GM21786 (cell line): ENCODE results near the gene FSIP1.

Experiments used
- ATAC-seq: cut with Tn5 transposase; IDR thresholded peaks from one replicate; pipeline ENCODE4 v1.9.1; 2021; ENCODE audit not compliant: unreplicated experiment

FSIP1 gene

DNA sequence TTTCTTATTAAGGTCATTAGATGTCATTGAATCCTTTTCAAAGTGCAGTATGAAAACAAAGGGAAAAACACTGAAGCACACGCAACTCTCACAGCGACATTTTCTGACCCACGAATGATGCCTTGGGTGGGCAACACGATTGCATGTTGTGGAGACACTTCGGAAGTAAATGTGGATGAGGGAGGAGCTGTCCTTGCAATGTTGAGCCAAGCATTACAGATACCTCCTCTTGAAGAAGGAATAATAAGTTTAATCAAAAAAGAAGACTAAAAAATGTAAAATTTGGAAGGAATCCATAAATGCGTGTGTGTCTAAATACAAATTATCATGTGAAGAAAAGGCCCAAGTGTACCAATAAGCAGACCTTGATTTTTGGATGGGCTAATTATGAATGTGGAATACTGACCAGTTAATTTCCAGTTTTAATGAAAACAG is 184.9 kb downstream of the FSIP1 start:
- no peak for ATAC-seq

DNA sequence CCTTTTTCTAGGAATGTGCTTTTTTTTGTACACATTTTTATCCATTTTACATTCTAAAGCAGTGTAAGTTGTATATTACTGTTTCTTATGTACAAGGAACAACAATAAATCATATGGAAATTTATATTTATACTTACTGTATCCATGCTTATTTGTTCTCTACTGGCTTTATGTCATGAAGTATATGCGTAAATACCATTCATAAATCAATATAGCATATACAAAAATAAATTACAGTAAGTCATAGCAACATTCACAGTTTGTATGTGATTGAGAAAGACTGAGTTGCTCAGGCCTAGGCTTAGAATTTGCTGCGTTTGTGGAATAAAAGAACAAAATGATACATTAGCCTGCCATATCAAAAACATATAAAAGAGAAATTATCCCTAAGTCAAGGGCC is 185.3 kb downstream of the FSIP1 start:
- ATAC-seq: no peak

GRCh38 chr15:39596358-39597051 is 186.1 kb downstream of the FSIP1 start:
- no peak for ATAC-seq

- no peak for ATAC-seq
These were observed 187.1 kb downstream of the FSIP1 start for GRCh38 chr15:39595338-39596221.

- ATAC-seq: no peak
These were observed 187.9 kb downstream of the FSIP1 start for GRCh38 chr15:39594446-39595337.

GRCh38 chr15:39593656-39594445 is 188.8 kb downstream of the FSIP1 start:
- ATAC-seq: no peak

DNA sequence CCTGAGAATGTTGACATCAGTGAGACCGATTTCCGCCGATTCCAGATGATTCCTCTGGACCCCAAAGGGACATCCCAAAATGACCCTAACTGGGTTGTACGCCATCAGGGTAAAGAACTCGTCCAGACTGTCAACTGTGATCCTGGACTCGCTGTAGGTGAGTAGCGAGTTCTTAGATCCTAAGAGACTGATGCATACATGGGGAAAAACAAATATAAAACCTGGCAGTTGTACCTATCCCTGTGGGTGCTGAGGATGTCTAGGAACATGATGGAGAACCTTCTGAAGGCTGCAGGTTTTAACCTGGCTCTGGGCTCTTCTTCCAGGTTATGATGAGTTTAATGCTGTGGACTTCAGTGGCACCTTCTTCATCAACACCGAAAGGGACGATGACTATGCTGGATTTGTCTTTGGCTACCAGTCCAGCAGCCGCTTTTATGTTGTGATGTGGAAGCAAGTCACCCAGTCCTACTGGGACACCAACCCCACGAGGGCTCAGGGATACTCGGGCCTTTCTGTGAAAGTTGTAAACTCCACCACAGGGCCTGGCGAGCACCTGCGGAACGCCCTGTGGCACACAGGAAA is 189.5 kb downstream of the FSIP1 start:
- ATAC-seq: no peak

- ATAC-seq: no peak
These were observed 190.1 kb downstream of the FSIP1 start for GRCh38 chr15:39592500-39592899.

GRCh38 chr15:39591896-39592315 is 190.7 kb downstream of the FSIP1 start:
- no peak for ATAC-seq

DNA sequence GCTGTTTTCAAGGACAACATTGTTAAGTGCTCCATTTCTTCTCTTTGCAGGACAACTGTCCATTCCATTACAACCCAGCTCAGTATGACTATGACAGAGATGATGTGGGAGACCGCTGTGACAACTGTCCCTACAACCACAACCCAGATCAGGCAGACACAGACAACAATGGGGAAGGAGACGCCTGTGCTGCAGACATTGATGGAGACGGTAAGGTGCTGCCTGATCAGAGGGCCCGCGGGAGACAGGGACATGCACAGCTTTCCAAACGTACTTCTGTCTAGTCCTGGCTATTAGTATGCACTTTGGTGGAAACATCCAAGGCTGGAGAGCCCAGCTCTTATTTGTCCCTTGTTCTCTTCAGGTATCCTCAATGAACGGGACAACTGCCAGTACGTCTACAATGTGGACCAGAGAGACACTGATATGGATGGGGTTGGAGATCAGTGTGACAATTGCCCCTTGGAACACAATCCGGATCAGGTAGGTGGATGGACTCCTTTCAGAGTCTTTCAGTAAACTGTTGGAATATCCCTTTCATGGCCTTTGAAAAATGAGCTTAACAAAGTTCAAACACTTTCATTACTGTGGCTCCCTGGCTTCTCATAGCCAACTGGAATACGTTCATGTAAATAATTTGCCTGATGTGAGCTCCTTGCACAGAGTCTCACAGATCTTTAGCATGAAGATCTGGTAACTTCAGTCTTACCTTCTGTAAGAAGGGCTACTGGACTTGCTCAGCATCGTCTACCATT is 191.3 kb downstream of the FSIP1 start:
- ATAC-seq: no peak

DNA sequence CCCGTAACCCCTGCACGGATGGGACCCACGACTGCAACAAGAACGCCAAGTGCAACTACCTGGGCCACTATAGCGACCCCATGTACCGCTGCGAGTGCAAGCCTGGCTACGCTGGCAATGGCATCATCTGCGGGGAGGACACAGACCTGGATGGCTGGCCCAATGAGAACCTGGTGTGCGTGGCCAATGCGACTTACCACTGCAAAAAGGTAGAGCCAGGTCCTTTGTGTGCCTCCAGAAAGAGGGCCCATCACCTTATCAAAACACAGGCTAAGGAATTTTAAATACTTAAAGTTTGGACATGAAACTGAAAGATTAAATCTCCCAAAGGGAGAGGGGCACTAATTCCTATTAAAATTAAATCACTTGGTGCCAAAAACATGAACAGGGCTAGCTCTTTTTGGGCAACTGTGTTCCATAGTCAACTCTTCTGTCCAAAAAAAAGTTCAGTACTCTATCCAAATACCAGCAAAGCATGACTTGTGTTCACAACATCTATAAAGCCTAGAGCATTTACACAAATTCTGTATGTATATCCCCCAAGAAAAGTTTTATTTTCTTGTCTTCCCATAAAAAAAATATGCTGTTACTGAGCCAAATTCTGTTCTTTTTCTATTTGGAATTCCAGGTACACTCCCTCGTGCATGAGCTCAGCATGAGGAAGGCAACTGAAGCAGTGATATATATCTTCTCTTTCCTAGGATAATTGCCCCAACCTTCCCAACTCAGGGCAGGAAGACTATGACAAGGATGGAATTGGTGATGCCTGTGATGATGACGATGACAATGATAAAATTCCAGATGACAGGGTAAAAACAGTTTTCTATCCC is 192.6 kb downstream of the FSIP1 start:
- ATAC-seq: no peak

- no peak for ATAC-seq
These were observed 193.3 kb downstream of the FSIP1 start for GRCh38 chr15:39589193-39589814.

GRCh38 chr15:39588531-39589192 is 194.0 kb downstream of the FSIP1 start:
- no peak for ATAC-seq

- no peak for ATAC-seq
These were observed 194.7 kb downstream of the FSIP1 start for GRCh38 chr15:39587731-39588530.

DNA sequence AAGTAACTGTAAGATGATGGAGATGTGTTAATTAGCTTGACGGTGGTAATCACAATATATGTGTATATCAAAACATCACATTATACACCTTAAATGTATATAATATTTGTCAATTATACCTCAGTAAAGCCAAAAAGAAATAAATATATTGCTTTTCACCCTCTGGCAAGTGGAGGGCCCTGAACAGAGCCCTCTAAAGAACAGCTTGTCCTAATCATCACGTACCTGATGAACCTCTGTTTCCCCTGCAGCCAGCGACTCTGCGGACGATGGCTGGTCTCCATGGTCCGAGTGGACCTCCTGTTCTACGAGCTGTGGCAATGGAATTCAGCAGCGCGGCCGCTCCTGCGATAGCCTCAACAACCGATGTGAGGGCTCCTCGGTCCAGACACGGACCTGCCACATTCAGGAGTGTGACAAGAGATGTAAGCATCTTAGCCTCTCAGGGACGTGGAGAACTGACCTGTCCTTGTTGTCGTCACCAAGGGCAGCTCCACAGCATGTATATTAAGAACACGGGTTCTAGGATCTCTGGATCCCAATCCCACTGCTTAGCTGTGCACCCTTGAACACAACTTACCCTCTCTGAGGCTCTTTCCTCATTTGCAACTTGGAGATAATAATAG is 195.4 kb downstream of the FSIP1 start:
- ATAC-seq: no peak

DNA sequence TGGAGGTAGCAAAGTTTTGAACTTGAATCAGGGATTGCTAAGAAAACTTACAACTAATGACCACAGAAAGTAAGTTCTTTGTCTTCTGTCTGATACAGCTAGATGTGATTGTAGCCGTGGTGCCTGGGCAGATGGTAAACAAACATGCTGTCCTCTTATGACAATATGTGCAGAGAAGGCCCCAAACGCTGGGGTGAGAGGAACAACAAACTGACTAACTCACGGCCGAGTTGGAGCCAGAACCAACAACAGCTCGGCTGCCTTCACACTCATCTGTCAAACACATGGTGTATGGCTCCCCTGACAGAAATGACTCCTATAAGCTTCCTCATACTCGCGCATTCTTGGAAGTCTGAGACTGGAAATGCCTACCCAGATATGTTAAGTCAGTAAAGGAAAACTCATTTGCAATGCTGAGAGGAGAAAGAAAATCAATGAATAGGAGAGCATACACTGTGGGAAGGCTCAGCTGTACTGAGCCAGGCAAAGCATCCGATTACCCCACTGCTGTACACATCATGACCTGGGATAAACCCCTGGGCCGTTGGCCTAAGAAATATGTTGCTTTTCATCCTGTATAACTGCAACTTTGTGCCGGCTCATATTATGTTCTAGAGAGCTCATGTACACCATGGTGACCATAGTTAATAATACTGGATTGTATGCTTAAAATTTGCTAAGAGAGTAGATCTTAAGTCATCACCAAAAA is 196.1 kb downstream of the FSIP1 start:
- no peak for ATAC-seq
